GM12873 (cell line): ENCODE measurements around the gene SETX.

ENCODE experiments used
- TF ChIP-seq, protein P1 (sequence below): IDR thresholded peaks from 2 replicates; pipeline ENCODE4 v1.5.1; 2012; ENCODE audit warnings: low read depth, mild to moderate bottlenecking, moderate library complexity, low read length, control low read depth; ENCODE audit not compliant: insufficient read depth; ENCODE audit errors: missing control alignments

Gene SETX

DNA sequence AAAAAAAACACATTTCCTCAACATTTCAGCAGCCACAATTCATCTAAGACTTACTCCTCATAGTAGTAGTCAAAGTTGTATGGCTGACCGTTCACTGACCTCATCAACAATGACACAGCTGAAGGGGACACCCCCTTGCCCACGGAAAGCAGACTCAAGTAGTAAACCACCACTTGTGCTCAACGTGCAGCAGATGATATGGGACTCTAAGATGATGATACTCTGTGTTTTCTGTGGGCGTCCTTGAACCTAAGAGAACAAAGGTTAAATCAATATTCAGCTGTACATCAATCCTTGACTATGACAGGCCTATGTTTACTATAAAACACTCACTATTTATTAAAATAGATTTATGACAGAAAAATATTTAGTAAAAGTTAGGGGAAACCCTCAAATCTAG, 71.6 kb downstream of the SETX start:
- TF ChIP-seq, protein P1, sequence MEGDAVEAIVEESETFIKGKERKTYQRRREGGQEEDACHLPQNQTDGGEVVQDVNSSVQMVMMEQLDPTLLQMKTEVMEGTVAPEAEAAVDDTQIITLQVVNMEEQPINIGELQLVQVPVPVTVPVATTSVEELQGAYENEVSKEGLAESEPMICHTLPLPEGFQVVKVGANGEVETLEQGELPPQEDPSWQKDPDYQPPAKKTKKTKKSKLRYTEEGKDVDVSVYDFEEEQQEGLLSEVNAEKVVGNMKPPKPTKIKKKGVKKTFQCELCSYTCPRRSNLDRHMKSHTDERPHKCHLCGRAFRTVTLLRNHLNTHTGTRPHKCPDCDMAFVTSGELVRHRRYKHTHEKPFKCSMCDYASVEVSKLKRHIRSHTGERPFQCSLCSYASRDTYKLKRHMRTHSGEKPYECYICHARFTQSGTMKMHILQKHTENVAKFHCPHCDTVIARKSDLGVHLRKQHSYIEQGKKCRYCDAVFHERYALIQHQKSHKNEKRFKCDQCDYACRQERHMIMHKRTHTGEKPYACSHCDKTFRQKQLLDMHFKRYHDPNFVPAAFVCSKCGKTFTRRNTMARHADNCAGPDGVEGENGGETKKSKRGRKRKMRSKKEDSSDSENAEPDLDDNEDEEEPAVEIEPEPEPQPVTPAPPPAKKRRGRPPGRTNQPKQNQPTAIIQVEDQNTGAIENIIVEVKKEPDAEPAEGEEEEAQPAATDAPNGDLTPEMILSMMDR, result no peak

DNA sequence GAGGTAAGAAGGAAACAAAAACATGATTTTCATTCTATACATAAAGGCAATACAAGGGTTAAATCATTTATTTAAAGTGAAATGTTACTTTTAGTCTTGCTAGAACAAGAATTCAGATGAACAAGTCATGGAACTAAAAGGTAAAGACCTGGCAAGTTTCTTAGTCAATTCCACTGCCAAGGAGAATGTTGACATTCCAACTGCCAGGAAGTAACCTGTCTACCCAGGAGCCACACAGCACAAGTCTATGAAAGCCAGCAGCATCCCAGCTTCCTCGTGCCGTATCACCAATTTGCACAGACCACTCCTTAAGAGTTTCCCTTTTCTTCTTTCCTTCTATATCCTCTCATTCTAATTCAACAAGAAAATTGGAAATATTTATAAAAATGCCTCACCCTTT, 79.9 kb downstream of the SETX start:
- TF ChIP-seq, protein P1, result no peak

DNA sequence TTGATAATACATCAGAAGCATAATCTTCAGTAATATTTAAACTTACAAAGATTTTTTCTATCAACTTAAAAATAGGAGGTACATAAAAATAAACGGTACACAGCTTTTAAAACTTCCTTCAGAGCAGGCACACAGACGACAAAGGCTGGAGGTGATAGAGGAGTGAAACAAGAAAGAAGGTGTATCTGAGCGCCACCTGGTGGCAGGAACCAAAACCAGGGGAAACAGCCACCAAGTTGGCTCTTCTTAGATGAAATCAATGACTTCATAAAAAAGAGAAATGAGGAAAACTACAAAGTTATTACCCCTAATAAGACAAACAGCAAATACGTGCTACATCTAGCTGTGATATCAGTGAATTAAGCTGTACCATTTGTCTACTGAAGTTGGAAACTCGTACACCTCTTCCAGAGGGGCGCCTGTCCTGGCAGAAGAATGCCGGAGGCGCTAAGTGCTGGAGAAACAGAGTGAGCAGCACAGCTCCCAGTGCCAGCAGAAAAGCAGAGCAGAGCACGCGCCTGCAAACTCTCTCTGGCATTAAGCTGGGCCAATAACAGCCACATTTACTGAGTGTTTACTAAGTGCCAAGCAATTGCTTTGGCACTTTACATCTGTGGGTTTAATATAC, 85.9 kb downstream of the SETX start:
- TF ChIP-seq, protein P1, result peak; percentile 85

DNA sequence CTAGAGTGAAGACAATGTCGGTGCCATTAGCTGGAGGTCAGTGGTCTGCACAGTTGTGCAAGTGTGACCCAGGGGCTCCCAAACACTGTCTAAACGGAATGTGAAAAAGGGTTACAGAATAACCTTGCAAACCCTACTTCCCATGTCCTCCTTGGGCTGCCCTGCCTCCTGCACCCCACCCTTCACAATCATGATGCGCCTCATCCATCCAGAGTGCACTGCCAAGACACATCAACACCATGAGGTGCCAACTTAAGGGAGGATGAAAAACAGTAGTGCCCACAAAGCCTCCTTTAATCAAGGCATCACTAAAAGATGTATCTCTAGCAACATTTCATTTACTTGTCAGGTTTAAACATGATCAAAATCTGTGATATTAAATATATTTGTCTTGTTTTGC, 87.1 kb downstream of the SETX start:
- TF ChIP-seq, protein P1, result no peak

DNA sequence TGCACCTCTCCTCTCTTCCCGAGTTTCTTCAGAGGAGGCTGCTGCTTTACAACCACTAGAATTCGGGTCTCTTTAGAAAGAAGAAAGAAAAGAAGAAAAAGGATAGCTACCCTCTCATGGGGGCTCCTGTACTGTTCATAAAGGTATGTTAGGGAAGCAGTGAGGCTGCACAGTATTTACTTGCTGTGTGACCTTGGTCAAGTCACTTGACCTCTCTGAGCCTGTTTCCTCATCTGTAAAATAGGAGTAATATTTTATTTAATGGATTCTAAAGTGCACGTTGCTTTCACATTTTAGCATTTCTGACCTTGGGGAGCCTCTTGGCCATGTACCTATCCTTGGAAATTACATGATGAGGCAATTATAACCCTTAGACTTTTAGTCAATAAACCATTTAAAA, 88.8 kb downstream of the SETX start:
- TF ChIP-seq, protein P1, result no peak

DNA sequence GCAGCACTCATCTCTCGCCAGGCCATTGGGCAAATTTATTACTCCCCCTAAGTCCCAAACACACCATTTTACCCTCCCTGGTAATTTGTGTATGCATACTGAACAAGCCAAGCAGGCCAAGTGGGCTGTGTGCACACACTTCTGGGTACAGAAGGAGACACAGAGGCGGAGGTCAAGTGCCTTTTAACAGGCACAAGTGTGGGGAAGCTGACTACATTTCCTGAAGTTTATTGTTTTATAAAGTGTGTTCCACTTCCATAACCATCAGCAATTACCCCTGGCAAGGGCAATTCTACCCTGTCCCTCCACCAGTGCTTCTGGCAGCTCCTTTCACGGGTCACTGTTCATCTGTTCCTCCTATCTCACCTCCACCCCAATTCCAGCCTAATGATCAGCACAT, 93.9 kb downstream of the SETX start:
- TF ChIP-seq, protein P1, result no peak

DNA sequence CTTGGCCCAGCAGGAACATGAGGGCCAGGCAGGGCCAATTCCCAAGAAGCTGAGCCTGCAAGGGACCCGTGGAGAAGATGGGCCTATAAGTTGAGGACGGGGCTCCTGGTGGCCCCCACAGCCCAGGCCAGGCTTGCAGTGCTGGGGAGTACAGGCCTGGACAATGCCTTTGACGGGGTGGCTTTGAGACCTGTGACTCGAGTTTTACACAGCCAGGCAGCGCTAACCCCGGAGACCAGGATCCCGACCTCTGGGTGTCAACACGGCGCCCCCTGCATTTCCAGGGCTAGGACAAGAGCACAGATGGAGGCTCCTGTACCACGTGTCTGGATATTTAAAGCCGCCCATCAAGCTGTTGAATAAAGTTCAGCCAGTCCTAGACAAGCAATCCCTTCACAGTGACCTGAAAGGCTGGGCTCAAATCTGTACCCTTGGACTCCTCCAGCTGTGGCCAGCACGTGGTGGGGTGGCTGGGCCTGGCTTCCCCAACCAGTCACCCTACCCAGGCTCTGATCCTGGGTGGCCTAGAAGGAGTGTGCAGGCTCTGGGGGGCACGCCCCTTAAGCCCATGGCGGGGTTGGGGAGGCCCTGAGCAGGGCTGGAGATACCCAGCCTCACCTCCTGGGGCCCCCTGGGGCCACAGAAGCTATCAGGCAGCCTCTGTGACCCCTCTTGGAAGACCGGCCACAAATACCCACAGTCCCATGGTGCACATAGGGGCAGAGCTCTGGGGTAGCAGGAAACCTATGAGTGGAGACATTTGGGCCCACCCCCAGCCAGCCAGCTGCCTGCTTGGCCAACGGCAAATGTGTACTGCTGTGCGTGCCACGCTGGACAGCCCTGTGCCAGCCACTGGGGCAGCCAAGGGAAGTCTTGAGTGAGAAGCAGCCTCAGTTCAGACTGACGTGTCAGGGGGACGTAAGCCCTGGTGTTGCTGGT, 104.2 kb downstream of the SETX start:
- TF ChIP-seq, protein P1, result no peak
